Thyroid gland (tissue), 4 donors: ENCODE results near the gene SVIL.

Experiments used
- POLR2A ChIP-seq, 2 donors: fragments of 450-650 bp; IDR thresholded peaks; one replicate each; pipeline ENCODE4 v1.6.1; 2017; ENCODE audit warnings: antibody characterized with exemption in 2 of 2, mild to moderate bottlenecking in 2 of 2, moderate library complexity in 1 of 2
- TF ChIP-seq, protein P1 (sequence below), 6 experiments: fragments of 200-600 bp in 3 of 6; fragments of 450-650 bp in 3 of 6; sonication (generic) in 3 of 6; IDR thresholded peaks; one replicate each; pipeline ENCODE4 v1.5.1; 2016 to 2019; ENCODE audit warnings: antibody characterized with exemption in 6 of 6, mild to moderate bottlenecking in 2 of 6, inconsistent platforms in 1 of 6, moderate library complexity in 1 of 6

DNA sequence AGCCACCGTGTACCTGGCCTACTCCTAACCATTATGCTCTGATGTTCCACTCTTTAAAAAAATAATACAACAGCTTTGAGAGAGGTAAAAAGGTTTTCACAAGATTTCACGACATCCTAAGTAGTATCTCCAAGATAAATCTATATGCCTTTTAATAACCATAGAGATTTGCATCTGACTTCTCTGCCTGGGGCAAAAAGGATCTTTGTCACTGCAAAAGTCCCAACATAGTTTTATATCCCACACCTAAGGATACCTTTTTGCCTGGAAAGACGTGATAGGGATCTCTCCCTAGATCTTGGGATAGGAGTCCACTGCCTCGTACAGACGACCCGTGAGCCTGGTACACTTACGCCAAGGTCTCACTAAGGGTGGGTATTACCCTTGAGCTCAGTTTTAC lies 31.4 kb upstream of the SVIL start:
- TF ChIP-seq, protein P1, sequence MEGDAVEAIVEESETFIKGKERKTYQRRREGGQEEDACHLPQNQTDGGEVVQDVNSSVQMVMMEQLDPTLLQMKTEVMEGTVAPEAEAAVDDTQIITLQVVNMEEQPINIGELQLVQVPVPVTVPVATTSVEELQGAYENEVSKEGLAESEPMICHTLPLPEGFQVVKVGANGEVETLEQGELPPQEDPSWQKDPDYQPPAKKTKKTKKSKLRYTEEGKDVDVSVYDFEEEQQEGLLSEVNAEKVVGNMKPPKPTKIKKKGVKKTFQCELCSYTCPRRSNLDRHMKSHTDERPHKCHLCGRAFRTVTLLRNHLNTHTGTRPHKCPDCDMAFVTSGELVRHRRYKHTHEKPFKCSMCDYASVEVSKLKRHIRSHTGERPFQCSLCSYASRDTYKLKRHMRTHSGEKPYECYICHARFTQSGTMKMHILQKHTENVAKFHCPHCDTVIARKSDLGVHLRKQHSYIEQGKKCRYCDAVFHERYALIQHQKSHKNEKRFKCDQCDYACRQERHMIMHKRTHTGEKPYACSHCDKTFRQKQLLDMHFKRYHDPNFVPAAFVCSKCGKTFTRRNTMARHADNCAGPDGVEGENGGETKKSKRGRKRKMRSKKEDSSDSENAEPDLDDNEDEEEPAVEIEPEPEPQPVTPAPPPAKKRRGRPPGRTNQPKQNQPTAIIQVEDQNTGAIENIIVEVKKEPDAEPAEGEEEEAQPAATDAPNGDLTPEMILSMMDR (IDR thresholded peaks at IDR 0.05) = no peak
- TF ChIP-seq POLR2A (IDR thresholded peaks at IDR 0.05) = no peak
